Erythroblast (primary cell): ENCODE measurements around the gene GRXCR1.

Experiments
- GATA1 ChIP-seq: IDR thresholded peaks from 2 replicates; pipeline ENCODE4 v1.6.1; 2011; ENCODE audit warnings: low read depth, mild to moderate bottlenecking, control low read depth, low read length, moderate library complexity
- POLR2A ChIP-seq: IDR thresholded peaks from 2 replicates; pipeline ENCODE4 v1.6.1; 2011; ENCODE audit warnings: mild to moderate bottlenecking, low read length

- TF ChIP-seq POLR2A (no peak), GATA1 (no peak)
These were observed 102.9 kb downstream of the GRXCR1 start for GRCh38 chr4:42995343-42995944.
